Tibial nerve (tissue), 4 donors: Measurements from ENCODE around the gene BPIFB2. TPM values are rescaled to one million over a fixed set of nuclear protein-coding genes. Genes with fewer than 3 reads are reported as not detected.

Experiments used
- DNase-seq, 2 donors: peaks; one replicate each; pipeline ENCODE4 v3.0.0-alpha.2; 2019; ENCODE audit warnings: low spot score in 2 of 2
- H3K27ac ChIP-seq, 4 donors: fragments of 200-600 bp; sonication (generic) in 3 of 4; one replicate each; pipeline ENCODE4 v1.5.1; 2017 to 2019; ENCODE audit warnings: mild to moderate bottlenecking in 1 of 4
- H3K27me3 ChIP-seq, 2 donors: fragments of 200-600 bp; sonication (generic) in 1 of 2; one replicate each; pipeline versions ENCODE4 v1.5.1 to v1.6.0; 2017 to 2019
- H3K36me3 ChIP-seq, 3 donors: fragments of 200-600 bp; sonication (generic); one replicate each; pipeline ENCODE4 v1.5.1; 2018 to 2019
- H3K4me1 ChIP-seq, 4 donors: fragments of 200-600 bp; sonication (generic) in 3 of 4; one replicate each; pipeline ENCODE4 v1.5.1; 2017 to 2019
- H3K4me3 ChIP-seq, 4 donors: fragments of 200-600 bp; sonication (generic) in 3 of 4; one replicate each; pipeline ENCODE4 v1.5.1; 2017 to 2019; ENCODE audit warnings: mild to moderate bottlenecking in 1 of 4, moderate library complexity in 1 of 4
- H3K9me3 ChIP-seq, 4 donors: fragments of 200-600 bp; sonication (generic) in 3 of 4; one replicate each; pipeline ENCODE4 v1.5.1; 2017 to 2019
- CTCF ChIP-seq, 5 experiments: fragments of 200-600 bp in 3 of 5; fragments of 450-650 bp in 2 of 5; sonication (generic) in 3 of 5; IDR thresholded peaks; one replicate each; pipeline ENCODE4 v1.5.1; 2016 to 2019; ENCODE audit warnings: antibody characterized with exemption in 5 of 5, mild to moderate bottlenecking in 3 of 5, moderate library complexity in 2 of 5
- EP300 ChIP-seq, 2 donors: sonication (generic); formaldehyde crosslinking; IDR thresholded peaks; one replicate each; pipeline ENCODE4 v1.6.1; 2017; ENCODE audit warnings: antibody characterized with exemption in 2 of 2, mild to moderate bottlenecking in 1 of 2
- POLR2A ChIP-seq, 2 donors: fragments of 450-650 bp; IDR thresholded peaks; one replicate each; pipeline ENCODE4 v1.6.1; 2017; ENCODE audit warnings: antibody characterized with exemption in 2 of 2, mild to moderate bottlenecking in 2 of 2, moderate library complexity in 2 of 2
- WGBS, 2 donors: methylation state at CpG; one replicate each; pipeline ENCODE4 v1.1.5; 2018; 5-methylcytosine and 5-hydroxymethylcytosine counted together
- total RNA-seq, 4 donors: library from RNA; depleted of rRNA; stranded (reverse); fragments of >200 nt; gene quantifications; one replicate each; pipeline ENCODE4 v1.1.0, GENCODE V29; 2016

The BPIFB2 gene
- total RNA-seq, 4 donors from 2014 or later: not detected

DNA sequence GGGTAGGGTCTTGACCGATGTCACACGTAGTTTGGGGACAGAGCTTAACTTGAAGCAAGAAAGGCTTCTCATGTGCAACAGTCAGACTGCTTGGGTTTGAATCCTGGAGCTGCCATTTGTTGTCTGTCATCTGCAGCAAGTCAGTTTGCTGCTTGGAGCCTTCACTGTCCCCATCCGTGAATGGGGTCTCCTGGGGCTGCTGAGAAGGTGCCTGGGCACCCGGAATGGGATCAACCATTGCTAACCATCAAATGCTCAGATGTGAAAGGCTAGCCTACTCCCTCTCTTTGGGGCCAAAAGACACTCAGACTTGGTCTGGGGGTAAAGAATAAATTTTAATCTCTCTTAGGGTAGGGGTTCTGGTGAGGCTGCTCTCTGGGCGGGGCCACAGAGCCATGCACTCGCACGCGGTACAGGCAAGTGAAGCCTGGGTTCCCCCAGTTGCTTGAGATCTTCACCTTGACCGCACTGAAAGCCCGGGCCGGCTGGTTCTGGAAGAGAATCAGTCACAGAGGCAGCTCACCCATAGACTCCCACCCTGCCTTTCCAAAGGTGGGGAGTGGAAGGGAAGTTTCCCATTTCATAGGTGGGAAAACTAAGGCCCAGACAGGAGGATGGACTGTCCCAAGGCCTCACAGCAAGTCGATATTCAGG lies 23.9 kb upstream of the BPIFB2 start:
- 80 to 87% methylated on average over 12 of the region's 12 CpGs for WGBS, 2 donors
- no peaks in the 10 kb centered on the region for H3K27me3 ChIP-seq
- no peaks in the 10 kb centered on the region for H3K9me3 ChIP-seq
- H3K36me3 ChIP-seq: no peaks in the 10 kb centered on the region
- no peak for DNase-seq
- H3K27ac ChIP-seq: peak overlapping the region; percentile 44 to 89 (median 75)
- TF ChIP-seq EP300 (IDR thresholded peaks at IDR 0.05) (no peak), POLR2A (IDR thresholded peaks at IDR 0.05) (no peak), CTCF (IDR thresholded peaks at IDR 0.05) (no peak)
- peaks cover 0 to 56% (median 13%) of the 10 kb centered on the region in 4 donors for H3K4me1 ChIP-seq
- H3K4me3 ChIP-seq: no peak overlapping the region

DNA sequence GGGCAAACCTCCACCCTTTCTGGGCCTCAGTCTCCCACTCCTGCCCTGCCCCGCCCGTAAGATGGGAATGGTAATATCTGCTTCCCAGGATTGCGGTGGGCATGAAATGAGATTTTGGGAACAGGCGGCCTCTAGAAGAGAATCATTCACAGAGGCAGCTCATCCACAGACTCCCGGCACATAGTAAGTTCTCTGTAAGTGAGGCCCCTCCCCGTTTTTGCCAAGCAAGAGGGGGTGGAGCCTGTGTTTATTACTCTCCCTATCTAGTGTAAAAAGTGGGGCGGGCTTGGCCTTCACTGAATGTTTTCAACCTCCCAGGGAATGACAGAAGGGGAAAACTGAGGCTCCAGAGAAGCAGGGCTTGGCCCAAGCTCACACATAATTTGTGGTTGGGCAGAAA lies 23.3 kb upstream of the BPIFB2 start:
- H3K4me1 ChIP-seq: peaks cover 0 to 56% (median 13%) of the 10 kb centered on the region in 4 donors
- 41 to 44% methylated on average over 7 of the region's 7 CpGs for WGBS, 2 donors
- H3K27me3 ChIP-seq: no peaks in the 10 kb centered on the region
- no peak overlapping the region for H3K4me3 ChIP-seq
- no peaks in the 10 kb centered on the region for H3K9me3 ChIP-seq
- no peak for TF ChIP-seq POLR2A (IDR thresholded peaks at IDR 0.05)
- TF ChIP-seq EP300 (IDR thresholded peaks at IDR 0.05): peak in 1 of 2 donors; percentile 41
- H3K36me3 ChIP-seq: no peaks in the 10 kb centered on the region
- DNase-seq: no peak
- H3K27ac ChIP-seq: peak overlapping the region; percentile 60 to 89 (median 75)

DNA sequence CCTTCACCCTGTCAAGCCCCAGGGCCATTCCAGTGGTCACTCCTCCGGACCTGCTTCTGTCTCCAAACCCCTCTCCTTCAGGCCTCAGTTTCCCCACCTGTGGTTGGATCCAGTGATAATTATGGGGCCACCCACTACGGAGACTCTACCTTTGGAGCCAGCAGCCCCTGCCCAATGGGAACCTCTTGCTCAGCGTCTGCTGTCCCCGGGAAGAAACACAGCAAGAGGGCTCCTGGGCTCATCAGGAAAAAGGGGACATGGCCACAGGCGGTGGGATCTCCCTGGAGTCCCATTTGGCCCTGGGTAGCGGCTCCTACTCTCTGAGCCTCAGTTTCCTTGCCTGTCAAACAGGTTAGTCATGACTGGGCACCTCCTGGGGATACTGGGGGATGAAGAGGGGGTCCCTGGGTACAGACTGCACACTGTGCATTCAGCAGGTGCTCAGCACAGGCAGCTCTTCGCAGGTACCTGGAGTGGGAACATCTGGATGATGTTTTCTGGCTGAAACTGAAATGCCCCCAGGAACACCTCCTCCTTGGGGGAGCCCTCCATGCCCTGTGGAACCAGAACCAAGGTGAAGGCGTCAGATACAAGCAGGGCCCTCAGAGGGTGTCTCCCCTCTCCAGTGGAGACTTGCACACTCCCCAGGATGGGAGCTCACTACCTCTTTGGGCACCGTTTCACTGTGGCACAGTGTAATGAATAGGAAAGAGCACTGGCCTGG lies 22.7 kb upstream of the BPIFB2 start:
- H3K27me3 ChIP-seq: no peaks in the 10 kb centered on the region
- no peaks in the 10 kb centered on the region for H3K9me3 ChIP-seq
- H3K4me3 ChIP-seq: no peak overlapping the region
- peak overlapping the region; percentile 60 to 89 (median 75) for H3K27ac ChIP-seq
- DNase-seq: no peak
- TF ChIP-seq POLR2A (IDR thresholded peaks at IDR 0.05) (no peak), EP300 (IDR thresholded peaks at IDR 0.05) (no peak), CTCF (IDR thresholded peaks at IDR 0.05) (no peak)
- peaks cover 0 to 50% (median 13%) of the 10 kb centered on the region in 4 donors for H3K4me1 ChIP-seq
- 76 to 77% methylated on average over 9 of the region's 9 CpGs for WGBS, 2 donors
- no peaks in the 10 kb centered on the region for H3K36me3 ChIP-seq

- Histone ChIP-seq H3K4me1 (peaks cover 0 to 48% (median 13%) of the 10 kb centered on the region in 4 donors), H3K27me3 (no peaks in the 10 kb centered on the region), H3K27ac (peak overlapping the region in 2 of 4 donors; percentile 85 to 89), H3K36me3 (no peaks in the 10 kb centered on the region), H3K9me3 (no peaks in the 10 kb centered on the region), H3K4me3 (no peak overlapping the region)
- WGBS, 2 donors: 91 to 93% methylated on average over 4 to 6 of the region's 6 CpGs
- no peak for DNase-seq
- no peak for TF ChIP-seq POLR2A (IDR thresholded peaks at IDR 0.05)
- TF ChIP-seq CTCF (IDR thresholded peaks at IDR 0.05): no peak
- no peak for TF ChIP-seq EP300 (IDR thresholded peaks at IDR 0.05)
Observed at GRCh38 chr20:32985596-32985995, 21.9 kb upstream of the BPIFB2 start.

DNA sequence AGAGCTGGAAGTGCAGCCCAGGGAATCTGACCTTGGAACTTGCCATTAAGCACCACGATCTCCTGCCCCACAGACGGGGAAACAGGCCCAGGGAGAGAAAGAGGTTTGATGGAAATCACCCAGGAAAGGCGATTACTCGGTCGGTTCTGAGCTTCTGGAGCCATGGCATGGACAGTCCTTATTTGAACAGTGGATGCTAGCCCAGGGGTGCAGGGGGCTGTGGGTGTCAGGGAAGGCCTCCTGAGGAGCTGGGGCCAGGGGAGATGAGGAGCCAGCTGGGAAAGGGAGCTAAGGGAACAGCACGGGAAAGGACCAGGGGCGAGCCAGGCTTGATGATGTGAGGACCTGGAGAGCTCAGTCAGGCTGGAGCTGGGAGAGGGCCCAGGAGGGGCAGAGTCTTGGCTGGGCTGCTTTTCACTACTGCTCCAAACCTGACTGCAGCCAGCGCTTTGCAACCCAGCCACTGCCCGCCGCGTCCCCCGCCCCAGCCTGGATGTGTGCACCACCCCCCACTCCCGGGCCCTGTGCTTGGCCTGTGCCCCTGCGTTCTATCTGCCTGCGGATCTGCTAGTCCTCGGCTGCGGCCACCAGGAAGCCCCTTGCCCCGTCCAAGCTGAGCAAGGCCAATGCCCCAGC lies 21.1 kb upstream of the BPIFB2 start:
- no peaks in the 10 kb centered on the region for H3K9me3 ChIP-seq
- H3K4me3 ChIP-seq: no peak overlapping the region
- H3K27ac ChIP-seq: peak overlapping the region in 1 of 4 donors; percentile 20
- TF ChIP-seq CTCF (IDR thresholded peaks at IDR 0.05) (no peak), EP300 (IDR thresholded peaks at IDR 0.05) (no peak), POLR2A (IDR thresholded peaks at IDR 0.05) (no peak)
- no peaks in the 10 kb centered on the region for H3K36me3 ChIP-seq
- no peaks in the 10 kb centered on the region for H3K27me3 ChIP-seq
- WGBS, 2 donors: 74 to 77% methylated on average over 14 to 18 of the region's 18 CpGs
- peaks cover 0 to 41% (median 13%) of the 10 kb centered on the region in 4 donors for H3K4me1 ChIP-seq
- DNase-seq: no peak
